ENCODE measurements around the gene LRRTM4. TPM values are rescaled to one million over a fixed set of nuclear protein-coding genes. Genes with fewer than 3 reads are reported as not detected.
"Not testable (repeated sequence)": the region's sequence is repeated elsewhere in the genome, so short reads cannot be mapped to it uniquely, and the experiment has no call there.

LRRTM4 gene
- polyA plus RNA-seq, 1 donor: 1.4 TPM

DNA sequence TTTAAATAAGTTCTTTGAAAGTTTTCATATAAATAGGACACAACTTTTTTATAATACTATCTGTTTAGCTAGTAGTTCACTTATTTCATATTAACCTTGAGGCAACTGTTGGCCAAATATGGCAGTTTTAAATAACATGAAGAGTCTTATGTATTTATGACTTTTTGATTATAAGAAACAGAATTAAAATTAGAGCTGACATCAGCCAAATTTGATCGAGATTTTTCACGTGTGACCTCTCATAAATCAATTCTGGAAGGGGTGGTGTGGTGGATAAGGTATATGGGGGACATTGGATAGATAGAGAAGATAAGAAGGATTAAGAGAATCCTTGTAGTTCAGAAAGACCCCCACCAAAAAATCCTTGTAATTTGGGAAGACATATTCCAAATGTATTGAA lies 776.6 kb downstream of the LRRTM4 start:
- DNase-seq: no peak

DNA sequence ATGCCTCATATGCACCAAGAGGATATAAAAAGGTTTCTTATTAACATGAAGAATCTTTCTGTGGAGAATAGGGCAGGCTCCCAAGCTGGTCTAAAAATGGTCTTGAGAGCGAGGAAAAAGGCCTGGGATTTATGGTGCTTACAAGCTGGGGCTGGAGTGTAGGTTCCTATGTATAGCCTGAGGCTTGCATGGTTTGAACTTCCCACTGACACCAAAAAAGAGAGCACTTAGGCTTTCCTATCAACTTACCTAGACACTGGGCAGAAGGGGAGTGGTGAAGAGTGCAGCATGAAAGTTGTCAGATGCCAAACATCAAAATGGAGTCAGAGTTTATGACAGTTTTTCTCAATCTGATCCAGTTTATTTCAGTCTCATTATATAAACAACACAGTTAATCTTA lies 784.6 kb downstream of the LRRTM4 start:
- DNase-seq: no peak

DNA sequence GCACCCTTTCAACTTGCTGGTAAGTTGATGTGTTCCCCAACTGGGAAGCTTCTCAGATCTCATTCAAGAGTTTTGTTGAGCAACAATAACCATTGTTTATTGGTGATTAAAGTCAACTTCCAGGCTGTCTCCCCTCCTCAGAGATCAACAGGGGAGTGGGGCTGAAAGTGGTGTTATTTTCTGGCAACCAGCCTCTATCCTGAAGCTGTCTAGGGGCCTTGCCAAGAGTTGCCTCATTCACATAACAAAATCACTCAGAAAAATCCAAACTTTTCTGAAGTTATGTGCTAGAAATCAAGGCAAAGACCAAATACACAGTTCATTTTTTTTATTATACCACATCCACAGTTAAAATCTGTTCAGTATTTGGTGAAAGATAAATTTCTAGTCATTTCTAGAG lies 788.4 kb downstream of the LRRTM4 start:
- no peak for DNase-seq

DNA sequence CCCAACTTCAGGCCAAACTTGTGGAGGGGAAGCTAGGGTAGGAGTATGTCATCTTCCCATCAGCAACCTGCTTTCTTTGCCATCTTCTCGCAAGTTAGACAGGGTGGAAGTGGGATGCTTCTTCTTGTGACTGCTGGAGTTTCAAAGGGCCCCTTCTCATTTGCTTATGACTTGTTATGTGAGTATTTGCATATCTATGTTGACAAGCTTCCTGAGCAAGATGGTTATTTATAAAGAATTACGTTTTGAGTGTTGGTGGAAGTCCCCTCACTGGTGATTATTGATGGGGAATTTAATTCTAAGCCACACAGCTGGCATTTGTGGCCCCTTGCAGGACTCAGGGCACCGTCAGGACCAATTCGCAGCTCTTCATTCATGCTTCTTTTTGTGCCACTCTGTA lies 791.0 kb downstream of the LRRTM4 start:
- DNase-seq: no peak

DNA sequence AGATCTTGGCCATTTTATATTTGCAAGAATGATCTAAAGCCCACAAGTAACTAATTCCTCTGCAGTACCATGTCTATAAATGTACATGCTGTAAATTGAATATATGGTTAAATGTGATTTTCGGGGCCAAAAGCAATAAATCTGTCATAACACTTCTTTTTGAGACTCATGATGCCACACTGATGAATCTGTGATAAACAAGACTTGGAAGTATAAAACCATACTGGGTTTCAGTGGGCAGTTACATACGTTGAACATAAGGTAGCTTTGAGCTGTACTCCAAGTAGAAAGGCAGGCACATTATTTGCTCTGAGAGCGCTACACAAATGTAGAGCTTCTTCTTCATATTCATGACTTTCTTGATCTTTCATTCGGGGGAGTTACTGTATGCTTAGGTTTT lies 792.2 kb downstream of the LRRTM4 start:
- DNase-seq: no peak

DNA sequence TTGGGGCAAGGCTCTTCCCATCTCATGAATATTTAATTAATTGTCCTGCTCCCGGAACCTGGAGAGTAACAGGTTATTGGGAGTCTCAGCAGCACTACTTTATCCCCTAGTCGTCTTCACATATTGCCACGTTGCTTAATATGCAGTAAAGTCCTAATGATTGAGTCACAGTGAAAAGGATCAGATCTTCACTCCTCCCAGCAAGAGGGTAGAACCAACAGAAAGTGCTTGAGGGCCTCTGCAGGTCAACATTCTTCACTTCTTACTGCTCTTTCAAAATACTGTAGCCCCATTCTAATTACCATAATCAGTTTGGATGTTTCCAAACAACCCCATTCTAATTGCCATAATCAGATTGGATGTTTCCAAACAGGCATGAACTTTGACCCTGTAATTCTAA lies 801.0 kb downstream of the LRRTM4 start:
- no peak for DNase-seq

DNA sequence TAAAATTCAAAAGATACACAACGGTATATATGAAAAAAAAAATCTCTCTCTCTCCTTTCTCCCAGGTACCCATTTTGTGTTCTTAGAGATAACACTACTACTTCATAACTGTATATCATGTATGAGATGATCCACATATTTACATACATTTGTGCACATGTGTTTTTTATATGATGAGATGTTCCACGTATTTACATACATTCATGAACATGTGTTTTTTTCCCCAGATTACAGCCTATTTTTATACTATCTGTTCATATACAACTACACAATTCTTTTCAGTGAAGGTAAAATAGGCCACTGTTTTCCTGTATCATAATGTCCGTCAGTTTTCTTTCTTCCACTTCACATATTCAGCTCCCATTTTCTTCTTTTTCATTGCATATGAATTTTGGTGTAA lies 808.9 kb downstream of the LRRTM4 start:
- DNase-seq: no peak

DNA sequence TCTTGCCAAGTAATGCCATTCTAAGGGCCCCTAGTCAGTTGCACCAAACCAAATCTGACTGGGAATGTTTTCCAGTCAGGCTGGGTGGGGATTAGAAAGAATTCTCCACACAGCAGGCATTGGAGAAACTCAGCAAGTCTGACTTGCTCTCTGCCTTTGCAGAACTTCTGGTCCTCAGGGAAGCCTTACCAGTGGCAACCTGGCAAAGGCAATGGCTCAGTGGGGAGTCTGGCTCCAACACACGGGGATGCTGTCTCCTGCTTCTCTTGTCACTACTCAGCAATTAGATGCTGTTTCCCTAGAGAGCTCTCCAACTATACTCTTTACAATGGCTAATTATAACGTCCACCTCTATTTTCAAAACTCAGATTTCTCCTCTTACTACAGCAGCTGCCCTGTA lies 810.7 kb downstream of the LRRTM4 start:
- DNase-seq: no peak

DNA sequence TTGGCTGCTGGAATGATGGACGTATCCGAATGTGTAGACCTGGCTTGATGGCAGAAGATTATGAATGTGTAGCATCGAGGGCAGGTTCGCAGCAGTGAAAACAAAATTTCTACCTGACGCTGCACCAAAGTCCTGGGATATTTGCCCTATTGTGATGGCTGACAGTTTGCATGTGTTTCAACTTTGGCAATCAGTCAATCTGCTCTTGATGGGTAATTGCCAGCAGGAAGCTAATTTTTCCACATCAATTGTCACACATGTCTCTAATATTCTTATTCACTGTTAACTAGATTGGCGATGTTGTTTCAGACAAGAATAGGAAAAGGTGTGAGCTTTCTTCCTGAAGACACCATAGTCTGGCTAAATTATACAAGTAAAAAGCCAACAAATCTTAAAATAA lies 821.3 kb downstream of the LRRTM4 start:
- DNase-seq: no peak

DNA sequence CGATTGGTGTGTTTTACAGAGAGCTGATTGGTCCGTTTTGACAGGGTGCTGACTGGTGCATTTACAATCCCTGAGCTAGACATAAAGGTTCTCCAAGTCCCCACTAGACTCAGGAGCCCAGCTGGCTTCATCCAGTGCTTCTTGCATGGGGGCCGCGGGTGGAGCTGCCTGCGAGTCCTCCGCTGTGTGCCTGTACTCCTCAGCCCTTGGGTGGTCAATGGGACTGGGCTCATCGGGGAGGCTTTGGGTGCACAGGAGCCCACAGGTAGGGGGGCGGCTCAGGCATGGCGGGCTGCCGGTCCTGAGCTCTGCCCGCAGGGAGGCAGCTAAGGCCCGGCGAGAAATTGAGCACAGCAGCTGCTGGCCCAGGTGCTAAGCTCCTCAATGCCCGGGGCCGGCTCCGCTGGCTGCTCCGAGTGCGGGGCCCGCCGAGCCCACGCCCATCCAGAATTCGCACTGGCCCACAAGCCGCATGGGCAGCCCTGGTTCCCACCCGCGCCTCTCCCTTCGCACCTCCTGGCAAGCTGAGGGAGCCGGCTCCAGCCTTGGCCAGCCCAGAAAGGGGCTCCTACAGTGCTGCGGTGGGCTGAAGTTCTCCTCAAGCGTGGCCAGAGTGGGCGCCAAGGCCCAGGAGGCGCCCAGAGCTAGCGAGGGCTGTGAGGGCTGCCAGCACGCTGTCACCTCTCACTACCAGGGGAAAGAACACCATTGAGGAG lies 824.0 kb downstream of the LRRTM4 start:
- not testable (repeated sequence) for DNase-seq

All from left kidney (tissue), 2 donors.